Measurements from ENCODE around the gene GBE1.

GBE1 gene

GRCh38 chr3:81601707-81602305, 159.6 kb downstream of the GBE1 start:
- Histone ChIP-seq H3K4me3 (ENCODE audit: low read length) (no peak overlapping the region), H3K27ac (ENCODE audit: low read length) (no peak overlapping the region), H3K9me3 (ENCODE audit: control insufficient read depth, low read depth, low read length) (no peaks in the 10 kb centered on the region), H3K9ac (ENCODE audit: low read length) (no peak overlapping the region), H3K4me1 (ENCODE audit: control insufficient read depth, low read depth, low read length) (no peaks in the 10 kb centered on the region), H3K36me3 (ENCODE audit: control insufficient read depth, low read depth, low read length) (no peaks in the 10 kb centered on the region), H3K27me3 (ENCODE audit: control insufficient read depth, insufficient read depth, low read length) (no peaks in the 10 kb centered on the region)

GRCh38 chr3:81592101-81592500, 169.3 kb downstream of the GBE1 start:
- Histone ChIP-seq H3K4me3 (ENCODE audit: low read length) (no peak overlapping the region), H3K27ac (ENCODE audit: low read length) (no peak overlapping the region), H3K27me3 (ENCODE audit: control insufficient read depth, insufficient read depth, low read length) (no peaks in the 10 kb centered on the region), H3K4me1 (ENCODE audit: control insufficient read depth, low read depth, low read length) (no peaks in the 10 kb centered on the region), H3K9ac (ENCODE audit: low read length) (no peak overlapping the region), H3K36me3 (ENCODE audit: control insufficient read depth, low read depth, low read length) (no peaks in the 10 kb centered on the region), H3K9me3 (ENCODE audit: control insufficient read depth, low read depth, low read length) (no peaks in the 10 kb centered on the region)

GRCh38 chr3:81585937-81586336, 175.5 kb downstream of the GBE1 start:
- H3K9ac ChIP-seq (ENCODE audit: low read length): no peak overlapping the region
- H3K4me3 ChIP-seq (ENCODE audit: low read length): no peak overlapping the region
- no peaks in the 10 kb centered on the region for H3K4me1 ChIP-seq (ENCODE audit: control insufficient read depth, low read depth, low read length)
- no peaks in the 10 kb centered on the region for H3K27me3 ChIP-seq (ENCODE audit: control insufficient read depth, insufficient read depth, low read length)
- H3K36me3 ChIP-seq (ENCODE audit: control insufficient read depth, low read depth, low read length): no peaks in the 10 kb centered on the region
- H3K9me3 ChIP-seq (ENCODE audit: control insufficient read depth, low read depth, low read length): no peaks in the 10 kb centered on the region
- H3K27ac ChIP-seq (ENCODE audit: low read length): no peak overlapping the region

GRCh38 chr3:81585056-81585455, 176.4 kb downstream of the GBE1 start:
- H3K36me3 ChIP-seq (ENCODE audit: control insufficient read depth, low read depth, low read length): no peaks in the 10 kb centered on the region

GRCh38 chr3:81581966-81582599, 179.4 kb downstream of the GBE1 start:
- no peaks in the 10 kb centered on the region for H3K9me3 ChIP-seq (ENCODE audit: control insufficient read depth, low read depth, low read length)
- H3K9ac ChIP-seq (ENCODE audit: low read length): no peak overlapping the region
- no peak overlapping the region for H3K27ac ChIP-seq (ENCODE audit: low read length)
- no peaks in the 10 kb centered on the region for H3K36me3 ChIP-seq (ENCODE audit: control insufficient read depth, low read depth, low read length)
- peaks cover 13% of the 10 kb centered on the region for H3K4me1 ChIP-seq (ENCODE audit: control insufficient read depth, low read depth, low read length)
- H3K27me3 ChIP-seq (ENCODE audit: control insufficient read depth, insufficient read depth, low read length): no peaks in the 10 kb centered on the region
- no peak overlapping the region for H3K4me3 ChIP-seq (ENCODE audit: low read length)

More at GRCh38 chr3:81585056-81585455, 176.4 kb downstream of the GBE1 start:
- no peak overlapping the region for H3K4me3 ChIP-seq (ENCODE audit: low read length)
- no peak overlapping the region for H3K9ac ChIP-seq (ENCODE audit: low read length)
- no peaks in the 10 kb centered on the region for H3K9me3 ChIP-seq (ENCODE audit: control insufficient read depth, low read depth, low read length)
- H3K27me3 ChIP-seq (ENCODE audit: control insufficient read depth, insufficient read depth, low read length): no peaks in the 10 kb centered on the region
- peaks cover 6% of the 10 kb centered on the region for H3K4me1 ChIP-seq (ENCODE audit: control insufficient read depth, low read depth, low read length)
- H3K27ac ChIP-seq (ENCODE audit: low read length): no peak overlapping the region

GRCh38 chr3:81580355-81580754, 181.1 kb downstream of the GBE1 start:
- Histone ChIP-seq H3K9me3 (ENCODE audit: control insufficient read depth, low read depth, low read length) (no peaks in the 10 kb centered on the region), H3K27me3 (ENCODE audit: control insufficient read depth, insufficient read depth, low read length) (no peaks in the 10 kb centered on the region), H3K4me1 (ENCODE audit: control insufficient read depth, low read depth, low read length) (peaks cover 13% of the 10 kb centered on the region), H3K27ac (ENCODE audit: low read length) (no peak overlapping the region), H3K4me3 (ENCODE audit: low read length) (no peak overlapping the region), H3K9ac (ENCODE audit: low read length) (no peak overlapping the region), H3K36me3 (ENCODE audit: control insufficient read depth, low read depth, low read length) (no peaks in the 10 kb centered on the region)

GRCh38 chr3:81579744-81580143, 181.7 kb downstream of the GBE1 start:
- Histone ChIP-seq H3K36me3 (ENCODE audit: control insufficient read depth, low read depth, low read length) (no peaks in the 10 kb centered on the region), H3K4me1 (ENCODE audit: control insufficient read depth, low read depth, low read length) (peaks cover 13% of the 10 kb centered on the region), H3K9me3 (ENCODE audit: control insufficient read depth, low read depth, low read length) (no peaks in the 10 kb centered on the region), H3K27ac (ENCODE audit: low read length) (no peak overlapping the region), H3K27me3 (ENCODE audit: control insufficient read depth, insufficient read depth, low read length) (no peaks in the 10 kb centered on the region), H3K9ac (ENCODE audit: low read length) (no peak overlapping the region), H3K4me3 (ENCODE audit: low read length) (no peak overlapping the region)

GRCh38 chr3:81572201-81572756, 189.2 kb downstream of the GBE1 start:
- Histone ChIP-seq H3K4me3 (ENCODE audit: low read length) (no peak overlapping the region), H3K4me1 (ENCODE audit: control insufficient read depth, low read depth, low read length) (no peaks in the 10 kb centered on the region), H3K36me3 (ENCODE audit: control insufficient read depth, low read depth, low read length) (no peaks in the 10 kb centered on the region), H3K27ac (ENCODE audit: low read length) (no peak overlapping the region), H3K9ac (ENCODE audit: low read length) (no peak overlapping the region), H3K9me3 (ENCODE audit: control insufficient read depth, low read depth, low read length) (no peaks in the 10 kb centered on the region), H3K27me3 (ENCODE audit: control insufficient read depth, insufficient read depth, low read length) (no peaks in the 10 kb centered on the region)

- Histone ChIP-seq H3K9ac (ENCODE audit: low read length) (no peak overlapping the region), H3K36me3 (ENCODE audit: control insufficient read depth, low read depth, low read length) (no peaks in the 10 kb centered on the region), H3K4me3 (ENCODE audit: low read length) (no peak overlapping the region), H3K4me1 (ENCODE audit: control insufficient read depth, low read depth, low read length) (no peaks in the 10 kb centered on the region), H3K27me3 (ENCODE audit: control insufficient read depth, insufficient read depth, low read length) (no peaks in the 10 kb centered on the region), H3K27ac (ENCODE audit: low read length) (no peak overlapping the region), H3K9me3 (ENCODE audit: control insufficient read depth, low read depth, low read length) (no peaks in the 10 kb centered on the region)
Observed at GRCh38 chr3:81568378-81568777, 193.1 kb downstream of the GBE1 start.

- H3K27ac ChIP-seq (ENCODE audit: low read length): no peak overlapping the region
- H3K4me3 ChIP-seq (ENCODE audit: low read length): no peak overlapping the region
- no peaks in the 10 kb centered on the region for H3K27me3 ChIP-seq (ENCODE audit: control insufficient read depth, insufficient read depth, low read length)
- no peaks in the 10 kb centered on the region for H3K36me3 ChIP-seq (ENCODE audit: control insufficient read depth, low read depth, low read length)
- no peak overlapping the region for H3K9ac ChIP-seq (ENCODE audit: low read length)
- H3K4me1 ChIP-seq (ENCODE audit: control insufficient read depth, low read depth, low read length): no peaks in the 10 kb centered on the region
- no peaks in the 10 kb centered on the region for H3K9me3 ChIP-seq (ENCODE audit: control insufficient read depth, low read depth, low read length)
Observed at GRCh38 chr3:81565041-81565440, 196.4 kb downstream of the GBE1 start.

- H3K9me3 ChIP-seq (ENCODE audit: control insufficient read depth, low read depth, low read length): no peaks in the 10 kb centered on the region
- no peak overlapping the region for H3K4me3 ChIP-seq (ENCODE audit: low read length)
- no peaks in the 10 kb centered on the region for H3K27me3 ChIP-seq (ENCODE audit: control insufficient read depth, insufficient read depth, low read length)
- no peaks in the 10 kb centered on the region for H3K36me3 ChIP-seq (ENCODE audit: control insufficient read depth, low read depth, low read length)
- H3K4me1 ChIP-seq (ENCODE audit: control insufficient read depth, low read depth, low read length): no peaks in the 10 kb centered on the region
- no peak overlapping the region for H3K27ac ChIP-seq (ENCODE audit: low read length)
- H3K9ac ChIP-seq (ENCODE audit: low read length): no peak overlapping the region
Observed at GRCh38 chr3:81558106-81558505, 203.3 kb downstream of the GBE1 start.

- Histone ChIP-seq H3K27ac (ENCODE audit: low read length) (no peak overlapping the region), H3K4me3 (ENCODE audit: low read length) (no peak overlapping the region), H3K36me3 (ENCODE audit: control insufficient read depth, low read depth, low read length) (no peaks in the 10 kb centered on the region), H3K9me3 (ENCODE audit: control insufficient read depth, low read depth, low read length) (no peaks in the 10 kb centered on the region), H3K27me3 (ENCODE audit: control insufficient read depth, insufficient read depth, low read length) (no peaks in the 10 kb centered on the region), H3K4me1 (ENCODE audit: control insufficient read depth, low read depth, low read length) (no peaks in the 10 kb centered on the region), H3K9ac (ENCODE audit: low read length) (no peak overlapping the region)
Observed at GRCh38 chr3:81554801-81555200, 206.6 kb downstream of the GBE1 start.

Measured in iPS-18a (cell line).